Endothelial cell of umbilical vein (primary cell): ENCODE measurements around the gene SOX21. TPM values are rescaled to one million over a fixed set of nuclear protein-coding genes. Genes with fewer than 3 reads are reported as not detected.

ENCODE experiments used
- BruUV-seq: library from RNA; stranded (reverse); fragments of 400-500 nt; replicated peaks from 2 replicates; lab custom pipeline; 2021; lab: Mats Ljungman, UMichigan
- CTCF ChIA-PET: fragments of 300-600, 350-600 bp; sonication (Branson Sonifier 250); formaldehyde crosslinking; loops from one replicate; lab custom pipeline; 2021; ENCODE audit warnings: antibody characterized with exemption, inconsistent platforms; lab: Charles Lee
- POLR2A ChIA-PET: fragments of 300-600, 350-600 bp; sonication (Branson Sonifier 250); formaldehyde crosslinking; loops from one replicate; lab custom pipeline; 2021; ENCODE audit warnings: antibody characterized with exemption, inconsistent platforms; lab: Charles Lee
- DNase-seq: peaks from one replicate; pipeline ENCODE4 v3.0.0-alpha.2; 2011; ENCODE audit warnings: low read depth, low spot score
- FAIRE-seq: peaks from 2 replicates; lab custom pipeline; 2011; peaks lifted over from hg19 to GRCh38; lab: Jason Lieb, UNC
- H2AFZ ChIP-seq: 2 replicates; pipeline ENCODE4 v1.6.0; 2012; ENCODE audit warnings: low read depth, low read length, control low read depth, inconsistent platforms
- H3K27ac ChIP-seq: 2 replicates; pipeline ENCODE4 v1.5.1; 2011; ENCODE audit warnings: low read depth, mild to moderate bottlenecking, control low read depth, low read length, moderate library complexity; ENCODE audit not compliant: insufficient read depth
- H3K27me3 ChIP-seq, 2 experiments: 2 replicates each; pipeline versions ENCODE4 v1.6.0 to v1.6.1; 2011; ENCODE audit warnings: low read length in 2 of 2, mixed read lengths in 1 of 2; ENCODE audit not compliant: control insufficient read depth in 2 of 2, insufficient read depth in 2 of 2
- H3K36me3 ChIP-seq, 2 experiments: 2 replicates in 1 of 2; 3 replicates in 1 of 2; pipeline ENCODE4 v1.5.1; 2011; ENCODE audit warnings: low read length in 2 of 2, mild to moderate bottlenecking in 1 of 2, moderate library complexity in 1 of 2; ENCODE audit not compliant: control insufficient read depth in 2 of 2, insufficient read depth in 2 of 2; ENCODE audit errors: extremely low read depth in 1 of 2
- H3K4me1 ChIP-seq: 3 replicates; pipeline ENCODE4 v1.5.1; 2011; ENCODE audit warnings: mild to moderate bottlenecking, low read length; ENCODE audit not compliant: control insufficient read depth, insufficient read depth; ENCODE audit errors: extremely low read depth
- H3K4me2 ChIP-seq: 2 replicates; pipeline ENCODE4 v1.6.1; 2011; ENCODE audit warnings: low read length, control low read depth, mixed read lengths; ENCODE audit not compliant: insufficient read depth
- H3K4me3 ChIP-seq, 3 experiments: fragments of 200-600 bp in 1 of 3; sonication (generic), shearing (Covaris generic) in 1 of 3; replicated peaks in 1 of 3; 2 replicates each; pipeline ENCODE4 v1.5.1; 2011 to 2016; ENCODE audit warnings: control low read depth in 3 of 3, low read length in 3 of 3, mild to moderate bottlenecking in 2 of 3, inconsistent platforms in 1 of 3, low read depth in 1 of 3, moderate library complexity in 1 of 3; ENCODE audit not compliant: insufficient read depth in 1 of 3
- H3K79me2 ChIP-seq: 2 replicates; pipeline ENCODE4 v1.6.0; 2012; ENCODE audit warnings: low read length, inconsistent platforms; ENCODE audit not compliant: control insufficient read depth, insufficient read depth
- H3K9ac ChIP-seq: replicated peaks from 2 replicates; pipeline ENCODE3; 2011; ENCODE audit warnings: low read length, control low read depth; ENCODE audit not compliant: insufficient read depth; ENCODE audit errors: extremely low read depth
- H3K9me1 ChIP-seq: replicated peaks from 3 replicates; pipeline ENCODE4 v1.6.0; 2011; ENCODE audit warnings: mild to moderate bottlenecking, low read length; ENCODE audit not compliant: control insufficient read depth, insufficient read depth; ENCODE audit errors: extremely low read depth
- H3K9me3 ChIP-seq: replicated peaks from 2 replicates; pipeline ENCODE4 v1.5.1; 2012; ENCODE audit warnings: low read length, inconsistent platforms; ENCODE audit not compliant: control insufficient read depth, insufficient read depth
- H4K20me1 ChIP-seq: replicated peaks from 2 replicates; pipeline ENCODE3; 2011; ENCODE audit warnings: mild to moderate bottlenecking, low read length; ENCODE audit not compliant: control insufficient read depth, insufficient read depth; ENCODE audit errors: extremely low read depth
- CTCF ChIP-seq, 2 donors: IDR thresholded peaks; 1 replicate in 1 of 2; 2 replicates in 1 of 2; pipeline ENCODE4 v1.5.1; 2011; ENCODE audit warnings: low read length in 2 of 2, mild to moderate bottlenecking in 2 of 2, moderate library complexity in 2 of 2, control low read depth in 1 of 2, inconsistent platforms in 1 of 2, low read depth in 1 of 2; ENCODE audit not compliant: insufficient read depth in 1 of 2; ENCODE audit errors: extremely low read depth in 1 of 2
- EZH2 ChIP-seq: IDR thresholded peaks from 2 replicates; pipeline ENCODE4 v1.6.1; 2012; ENCODE audit warnings: borderline replicate concordance, low read depth, mild to moderate bottlenecking, moderate library complexity, low read length, inconsistent platforms; ENCODE audit not compliant: severe bottlenecking
- dilution Hi-C: fragments of 300-500 bp; cut with MboI; formaldehyde crosslinking; loops from one replicate; pipeline ENCODE4 v1.15.0; 2019; ENCODE audit warnings: low sequenced_read_pairs; ENCODE audit not compliant: extremely low pct_ligation_motif_present
- intact Hi-C: fragments of 100-400 bp; cut with micrococcal nuclease; formaldehyde crosslinking; loops from one replicate; pipeline ENCODE4 v1.10.0; 2022
- polyA plus RNA-seq, 4 experiments: library from polyadenylated mRNA; depleted of rRNA in 3 of 4; stranded (reverse) in 3 of 4; unstranded in 1 of 4; fragments of >200 nt; gene quantifications; 2 replicates each; pipeline versions ENCODE4 v1.2.1 to v1.2.3, GENCODE V29; 2011 to 2012; ENCODE audit warnings: missing spikeins in 1 of 4
- total RNA-seq: library from RNA; stranded (reverse); gene quantifications from 2 replicates; pipeline ENCODE4 v1.2.3, GENCODE V29; 2021

The SOX21 gene
- total and polyA plus RNA-seq, 2 donors (not counting 3 experiments of a cell fraction or from before 2014, with no cell fraction given): not detected

DNA sequence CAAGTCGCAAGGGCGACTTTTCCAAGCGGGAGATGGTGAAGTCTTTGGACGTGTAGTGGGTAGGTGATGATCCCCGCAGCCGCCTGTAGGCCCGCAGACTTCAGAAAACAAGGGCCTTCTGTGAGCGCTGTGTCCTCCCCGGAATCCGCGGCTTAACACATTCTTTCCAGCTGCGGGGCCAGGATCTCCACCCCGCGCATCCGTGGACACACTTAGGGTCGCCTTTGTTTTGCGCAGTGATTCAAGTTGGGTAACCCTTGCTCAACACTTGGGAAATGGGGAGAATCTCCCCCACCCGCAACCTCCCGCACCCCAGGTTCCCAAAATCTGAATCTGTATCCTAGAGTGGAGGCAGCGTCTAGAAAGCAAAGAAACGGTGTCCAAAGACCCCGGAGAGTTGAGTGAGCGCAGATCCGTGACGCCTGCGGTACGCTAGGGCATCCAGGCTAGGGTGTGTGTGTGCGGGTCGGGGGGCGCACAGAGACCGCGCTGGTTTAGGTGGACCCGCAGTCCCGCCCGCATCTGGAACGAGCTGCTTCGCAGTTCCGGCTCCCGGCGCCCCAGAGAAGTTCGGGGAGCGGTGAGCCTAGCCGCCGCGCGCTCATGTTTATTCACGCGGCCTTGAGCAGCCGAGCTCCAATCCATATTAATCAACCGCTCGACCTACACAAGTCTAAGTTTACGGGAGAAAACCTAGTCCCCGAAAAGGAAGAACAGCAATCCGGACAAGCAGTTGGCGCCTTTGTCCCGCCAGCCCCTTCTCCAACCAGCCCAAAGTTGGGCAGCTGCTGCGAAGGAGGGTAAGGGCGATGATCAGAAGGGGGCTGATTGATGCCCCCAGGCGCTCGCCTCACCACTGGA is 9.9 kb downstream of the SOX21 start:
- no peaks in the 10 kb centered on the region for H3K9me3 ChIP-seq
- H3K9me1 ChIP-seq: no peaks in the 10 kb centered on the region
- ChIA-PET CTCF (interaction anchor here (1.5 kb wide), 1 partner anchor 85 kb away, joined by 3 read pairs; no protein-coding TSS in a partner anchor), POLR2A (no interaction called here)
- H3K79me2 ChIP-seq: no peaks in the 10 kb centered on the region
- H3K27me3 ChIP-seq: peaks cover 84 to 93% of the 10 kb centered on the region in 2 experiments
- H2AFZ ChIP-seq: no peak overlapping the region
- intact Hi-C loops: no loop called here
- no peak overlapping the region for H3K4me2 ChIP-seq
- FAIRE-seq (no peak), DNase-seq (no peak)
- no peaks in the 10 kb centered on the region for H4K20me1 ChIP-seq
- BruUV-seq: no TSS peak
- H3K4me3 ChIP-seq: no peak overlapping the region
- H3K36me3 ChIP-seq: no peaks in the 10 kb centered on the region
- no peaks in the 10 kb centered on the region for H3K4me1 ChIP-seq
- dilution Hi-C loops: no loop called here
- H3K9ac ChIP-seq: no peak overlapping the region
- no peak overlapping the region for H3K27ac ChIP-seq
- TF ChIP-seq EZH2 (peak; percentile 37), CTCF (IDR thresholded peaks at IDR 0.05; ENCODE audit: extremely low read depth in 1 of 2, insufficient read depth in 1 of 2, low read depth in 1 of 2, low read length in 2 of 2) (no peak)
